Lower leg skin (tissue), 4 donors: ENCODE data around the gene PTPN20. TPM values are rescaled to one million over a fixed set of nuclear protein-coding genes. Genes with fewer than 3 reads are reported as not detected.

Source experiments
- DNase-seq, 2 donors: peaks; one replicate each; pipeline ENCODE4 v3.0.0-alpha.2; 2019; ENCODE audit warnings: low spot score in 2 of 2
- H3K4me3 ChIP-seq: fragments of 200-600 bp; sonication (generic); 2 replicates; pipeline ENCODE4 v1.5.1; 2017; ENCODE audit warnings: mild to moderate bottlenecking, low read depth; ENCODE audit not compliant: poor library complexity, severe bottlenecking
- CTCF ChIP-seq, 3 donors: fragments of 450-650 bp; IDR thresholded peaks; one replicate each; pipeline ENCODE4 v1.5.1; 2016; ENCODE audit warnings: antibody characterized with exemption in 3 of 3, mild to moderate bottlenecking in 3 of 3, moderate library complexity in 2 of 3
- POLR2A ChIP-seq, 2 donors: fragments of 450-650 bp; IDR thresholded peaks; one replicate each; pipeline ENCODE4 v1.6.1; 2016 to 2017; ENCODE audit warnings: antibody characterized with exemption in 2 of 2, mild to moderate bottlenecking in 1 of 2, moderate library complexity in 1 of 2
- WGBS, 2 donors: methylation state at CpG; one replicate each; pipeline ENCODE4 v1.1.5; 2018; 5-methylcytosine and 5-hydroxymethylcytosine counted together
- intact Hi-C: fragments of 100-400 bp; cut with DNase I; formaldehyde crosslinking; loops from one replicate; pipeline ENCODE4 v1.15.0; 2023; ENCODE audit warnings: low total_unique reads
- total RNA-seq, 4 donors: library from RNA; depleted of rRNA; stranded (reverse); fragments of >200 nt; gene quantifications; one replicate each; pipeline ENCODE4 v1.1.0, GENCODE V29; 2016

Gene PTPN20
- total RNA-seq, 4 donors from 2014 or later, result 2.2 to 6.9 (median 6.0) TPM

DNA sequence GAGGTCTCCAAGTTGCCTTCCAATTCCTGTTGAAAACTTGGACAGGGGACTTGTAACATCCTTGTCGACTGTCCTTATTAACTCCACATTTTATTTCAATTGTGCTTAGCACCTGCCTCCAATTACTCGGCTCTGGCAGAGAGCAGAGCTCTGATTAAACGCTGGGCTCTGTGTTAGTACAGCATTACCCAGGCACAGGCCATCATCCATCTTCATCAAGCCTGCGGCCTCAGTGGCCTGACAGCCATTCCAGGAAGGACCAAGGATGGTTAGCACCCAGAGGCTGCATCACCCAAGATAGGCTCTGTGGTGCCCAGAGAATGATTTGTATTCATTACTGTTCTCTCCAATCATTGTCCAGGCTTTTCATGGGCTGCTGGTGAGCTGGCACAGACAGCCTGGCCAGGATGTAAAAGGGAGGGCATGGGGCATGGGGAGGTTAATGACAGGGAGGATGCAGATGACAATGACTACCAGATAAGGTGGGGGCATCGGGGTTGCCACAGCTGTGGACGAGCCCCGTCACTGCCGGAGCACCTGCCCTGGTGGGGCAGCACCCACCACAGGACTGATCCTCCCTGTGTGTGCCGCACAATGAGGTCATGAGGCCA lies 123.3 kb downstream of the PTPN20 start:
- DNase-seq, result peak in 1 of 2 donors; percentile 78
- H3K4me3 ChIP-seq, result no peak overlapping the region
- TF ChIP-seq CTCF (IDR thresholded peaks at IDR 0.05) (no peak), POLR2A (IDR thresholded peaks at IDR 0.05) (no peak)
- intact Hi-C loops, result no loop called here
- WGBS, 2 donors, result 64 to 69% methylated on average over 9 of the region's 9 CpGs

- WGBS, 2 donors, result 82 to 88% methylated on average over 7 of the region's 7 CpGs
- peak in 1 of 2 donors; percentile 43 for DNase-seq
- TF ChIP-seq CTCF (IDR thresholded peaks at IDR 0.05), result no peak
- TF ChIP-seq POLR2A (IDR thresholded peaks at IDR 0.05), result no peak
- intact Hi-C loops, result no loop called here
- no peak overlapping the region for H3K4me3 ChIP-seq
These were observed 124.1 kb downstream of the PTPN20 start for GRCh38 chr10:47035171-47035818.

DNA sequence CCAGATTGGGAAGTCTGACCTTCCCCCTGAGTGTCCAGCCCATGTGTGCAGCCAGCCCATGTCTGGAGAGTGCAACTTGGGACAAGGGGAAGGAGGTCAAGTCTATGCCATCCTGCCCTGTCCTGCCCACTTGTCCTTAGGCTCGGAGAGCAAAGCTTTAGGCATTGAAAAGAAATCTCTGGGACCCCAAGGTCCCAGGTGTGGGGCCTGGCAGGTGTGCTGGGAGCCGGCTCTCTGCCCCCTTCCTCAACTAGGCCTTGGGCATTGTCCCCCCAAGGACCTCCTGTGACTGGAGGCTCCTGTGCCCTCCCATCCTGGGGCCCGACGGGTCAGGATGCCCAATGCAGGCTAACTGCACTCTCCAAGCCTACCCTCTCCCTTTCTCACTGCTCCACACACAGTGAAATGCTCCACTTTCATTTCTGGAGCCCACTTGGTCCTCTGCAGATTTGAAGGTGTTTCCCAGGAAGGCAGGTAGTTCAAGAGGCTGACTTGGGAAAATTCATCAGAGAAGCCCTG lies 124.7 kb downstream of the PTPN20 start:
- intact Hi-C loops, result no loop called here
- DNase-seq, result peak in 1 of 2 donors; percentile 70
- H3K4me3 ChIP-seq, result no peak overlapping the region
- no peak for TF ChIP-seq POLR2A (IDR thresholded peaks at IDR 0.05)
- no peak for TF ChIP-seq CTCF (IDR thresholded peaks at IDR 0.05)
- 80 to 93% methylated on average over 3 to 4 of the region's 4 CpGs for WGBS, 2 donors

GRCh38 chr10:47036771-47037170 lies 125.5 kb downstream of the PTPN20 start:
- WGBS, 2 donors, result 88 to 97% methylated on average over 7 of the region's 7 CpGs
- no peak overlapping the region for H3K4me3 ChIP-seq
- peak in 1 of 2 donors; percentile 69 for DNase-seq
- TF ChIP-seq CTCF (IDR thresholded peaks at IDR 0.05) (no peak), POLR2A (IDR thresholded peaks at IDR 0.05) (no peak)
- intact Hi-C loops, result no loop called here

GRCh38 chr10:47037654-47038425 lies 126.6 kb downstream of the PTPN20 start:
- H3K4me3 ChIP-seq, result no peak overlapping the region
- WGBS, 2 donors, result 73 to 77% methylated on average over 10 of the region's 10 CpGs
- no peak for TF ChIP-seq CTCF (IDR thresholded peaks at IDR 0.05)
- no peak for TF ChIP-seq POLR2A (IDR thresholded peaks at IDR 0.05)
- peak in 1 of 2 donors; percentile 81 for DNase-seq
- intact Hi-C loops, result no loop called here
